K562 (cell line): ENCODE measurements around the gene BIN1. TPM values are rescaled to one million over a fixed set of nuclear protein-coding genes. Genes with fewer than 3 reads are reported as not detected.

Source experiments
- CBFA2T3 ChIP-seq: fragments of 450-650 bp; IDR thresholded peaks from 2 replicates; pipeline ENCODE4 v1.6.1; 2017
- FOS ChIP-seq: IDR thresholded peaks from 3 replicates; pipeline ENCODE4 v1.6.1; 2011; ENCODE audit not compliant: insufficient read length; ENCODE audit errors: extremely low read depth
- MGA ChIP-seq: fragments of 450-650 bp; IDR thresholded peaks from 2 replicates; pipeline ENCODE4 v1.6.1; 2016; ENCODE audit warnings: mild to moderate bottlenecking, moderate library complexity
- polyA plus RNA-seq, 8 experiments: library from polyadenylated mRNA; depleted of rRNA in 4 of 8; stranded (reverse) in 5 of 8; unstranded in 3 of 8; fragments of >200 nt; fragmentation: Nextera tagmentation in 2 of 8; fragmentation: Illumina TruSeq in 1 of 8; extraction: Ambion mirVana in 2 of 8; extraction: Trizol in 1 of 8; gene quantifications; 2 replicates each; pipeline versions ENCODE4 v1.2.1 to v1.2.3, GENCODE V29; 2011 to 2014; ENCODE audit warnings: inconsistent platforms in 1 of 8, missing spikeins in 1 of 8
- total RNA-seq, 7 experiments: library from RNA; depleted of rRNA in 6 of 7; stranded (reverse); fragments of >200 nt in 6 of 7; fragmentation: Illumina TruSeq in 2 of 7; extraction: Trizol in 2 of 7; gene quantifications; 2 replicates each; pipeline versions ENCODE4 v1.2.1 to v1.2.3, GENCODE V29; 2011 to 2021; ENCODE audit warnings: low replicate concordance in 1 of 7
- TF ChIP-seq, protein P1 (sequence below): fragments of 200-600 bp; sonication (generic); IDR thresholded peaks from one replicate; pipeline ENCODE4 v1.6.1; 2012; ENCODE audit warnings: mild to moderate bottlenecking, low read depth, low read length, inconsistent platforms

The BIN1 gene
- total and polyA plus RNA-seq, 9 of the 15 experiments (the other 6 are each of a cell fraction or from before 2014, with no cell fraction given): 0.04 to 2.8 (median 0.79) TPM; not detected in 1

- TF ChIP-seq MGA (peak; percentile 90), CBFA2T3 (peak; percentile 95), FOS (peak; percentile 64)
- TF ChIP-seq, protein P1, sequence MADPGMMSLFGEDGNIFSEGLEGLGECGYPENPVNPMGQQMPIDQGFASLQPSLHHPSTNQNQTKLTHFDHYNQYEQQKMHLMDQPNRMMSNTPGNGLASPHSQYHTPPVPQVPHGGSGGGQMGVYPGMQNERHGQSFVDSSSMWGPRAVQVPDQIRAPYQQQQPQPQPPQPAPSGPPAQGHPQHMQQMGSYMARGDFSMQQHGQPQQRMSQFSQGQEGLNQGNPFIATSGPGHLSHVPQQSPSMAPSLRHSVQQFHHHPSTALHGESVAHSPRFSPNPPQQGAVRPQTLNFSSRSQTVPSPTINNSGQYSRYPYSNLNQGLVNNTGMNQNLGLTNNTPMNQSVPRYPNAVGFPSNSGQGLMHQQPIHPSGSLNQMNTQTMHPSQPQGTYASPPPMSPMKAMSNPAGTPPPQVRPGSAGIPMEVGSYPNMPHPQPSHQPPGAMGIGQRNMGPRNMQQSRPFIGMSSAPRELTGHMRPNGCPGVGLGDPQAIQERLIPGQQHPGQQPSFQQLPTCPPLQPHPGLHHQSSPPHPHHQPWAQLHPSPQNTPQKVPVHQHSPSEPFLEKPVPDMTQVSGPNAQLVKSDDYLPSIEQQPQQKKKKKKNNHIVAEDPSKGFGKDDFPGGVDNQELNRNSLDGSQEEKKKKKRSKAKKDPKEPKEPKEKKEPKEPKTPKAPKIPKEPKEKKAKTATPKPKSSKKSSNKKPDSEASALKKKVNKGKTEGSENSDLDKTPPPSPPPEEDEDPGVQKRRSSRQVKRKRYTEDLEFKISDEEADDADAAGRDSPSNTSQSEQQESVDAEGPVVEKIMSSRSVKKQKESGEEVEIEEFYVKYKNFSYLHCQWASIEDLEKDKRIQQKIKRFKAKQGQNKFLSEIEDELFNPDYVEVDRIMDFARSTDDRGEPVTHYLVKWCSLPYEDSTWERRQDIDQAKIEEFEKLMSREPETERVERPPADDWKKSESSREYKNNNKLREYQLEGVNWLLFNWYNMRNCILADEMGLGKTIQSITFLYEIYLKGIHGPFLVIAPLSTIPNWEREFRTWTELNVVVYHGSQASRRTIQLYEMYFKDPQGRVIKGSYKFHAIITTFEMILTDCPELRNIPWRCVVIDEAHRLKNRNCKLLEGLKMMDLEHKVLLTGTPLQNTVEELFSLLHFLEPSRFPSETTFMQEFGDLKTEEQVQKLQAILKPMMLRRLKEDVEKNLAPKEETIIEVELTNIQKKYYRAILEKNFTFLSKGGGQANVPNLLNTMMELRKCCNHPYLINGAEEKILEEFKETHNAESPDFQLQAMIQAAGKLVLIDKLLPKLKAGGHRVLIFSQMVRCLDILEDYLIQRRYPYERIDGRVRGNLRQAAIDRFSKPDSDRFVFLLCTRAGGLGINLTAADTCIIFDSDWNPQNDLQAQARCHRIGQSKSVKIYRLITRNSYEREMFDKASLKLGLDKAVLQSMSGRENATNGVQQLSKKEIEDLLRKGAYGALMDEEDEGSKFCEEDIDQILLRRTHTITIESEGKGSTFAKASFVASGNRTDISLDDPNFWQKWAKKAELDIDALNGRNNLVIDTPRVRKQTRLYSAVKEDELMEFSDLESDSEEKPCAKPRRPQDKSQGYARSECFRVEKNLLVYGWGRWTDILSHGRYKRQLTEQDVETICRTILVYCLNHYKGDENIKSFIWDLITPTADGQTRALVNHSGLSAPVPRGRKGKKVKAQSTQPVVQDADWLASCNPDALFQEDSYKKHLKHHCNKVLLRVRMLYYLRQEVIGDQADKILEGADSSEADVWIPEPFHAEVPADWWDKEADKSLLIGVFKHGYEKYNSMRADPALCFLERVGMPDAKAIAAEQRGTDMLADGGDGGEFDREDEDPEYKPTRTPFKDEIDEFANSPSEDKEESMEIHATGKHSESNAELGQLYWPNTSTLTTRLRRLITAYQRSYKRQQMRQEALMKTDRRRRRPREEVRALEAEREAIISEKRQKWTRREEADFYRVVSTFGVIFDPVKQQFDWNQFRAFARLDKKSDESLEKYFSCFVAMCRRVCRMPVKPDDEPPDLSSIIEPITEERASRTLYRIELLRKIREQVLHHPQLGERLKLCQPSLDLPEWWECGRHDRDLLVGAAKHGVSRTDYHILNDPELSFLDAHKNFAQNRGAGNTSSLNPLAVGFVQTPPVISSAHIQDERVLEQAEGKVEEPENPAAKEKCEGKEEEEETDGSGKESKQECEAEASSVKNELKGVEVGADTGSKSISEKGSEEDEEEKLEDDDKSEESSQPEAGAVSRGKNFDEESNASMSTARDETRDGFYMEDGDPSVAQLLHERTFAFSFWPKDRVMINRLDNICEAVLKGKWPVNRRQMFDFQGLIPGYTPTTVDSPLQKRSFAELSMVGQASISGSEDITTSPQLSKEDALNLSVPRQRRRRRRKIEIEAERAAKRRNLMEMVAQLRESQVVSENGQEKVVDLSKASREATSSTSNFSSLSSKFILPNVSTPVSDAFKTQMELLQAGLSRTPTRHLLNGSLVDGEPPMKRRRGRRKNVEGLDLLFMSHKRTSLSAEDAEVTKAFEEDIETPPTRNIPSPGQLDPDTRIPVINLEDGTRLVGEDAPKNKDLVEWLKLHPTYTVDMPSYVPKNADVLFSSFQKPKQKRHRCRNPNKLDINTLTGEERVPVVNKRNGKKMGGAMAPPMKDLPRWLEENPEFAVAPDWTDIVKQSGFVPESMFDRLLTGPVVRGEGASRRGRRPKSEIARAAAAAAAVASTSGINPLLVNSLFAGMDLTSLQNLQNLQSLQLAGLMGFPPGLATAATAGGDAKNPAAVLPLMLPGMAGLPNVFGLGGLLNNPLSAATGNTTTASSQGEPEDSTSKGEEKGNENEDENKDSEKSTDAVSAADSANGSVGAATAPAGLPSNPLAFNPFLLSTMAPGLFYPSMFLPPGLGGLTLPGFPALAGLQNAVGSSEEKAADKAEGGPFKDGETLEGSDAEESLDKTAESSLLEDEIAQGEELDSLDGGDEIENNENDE: no peak
Observed at GRCh38 chr2:127064642-127065250, 42.2 kb downstream of the BIN1 start (continued).
